Progenitor cell of endocrine pancreas (in vitro differentiated cells): ENCODE results near the gene SLC24A4. TPM values are rescaled to one million over a fixed set of nuclear protein-coding genes. Genes with fewer than 3 reads are reported as not detected.

Experiments used
- DNase-seq: peaks from one replicate; pipeline ENCODE4 v3.0.0; 2021; ENCODE audit warnings: low spot score; ENCODE audit not compliant: unreplicated experiment
- H3K27ac Mint-ChIP-seq: 2 replicates; pipeline ENCODE4 v1.8.0; 2021; ENCODE audit warnings: mild to moderate bottlenecking, moderate library complexity, mixed read lengths
- H3K27me3 Mint-ChIP-seq: 2 replicates; pipeline ENCODE4 v1.8.0; 2021; ENCODE audit warnings: mixed read lengths
- H3K36me3 Mint-ChIP-seq: 2 replicates; pipeline ENCODE4 v1.8.0; 2022; ENCODE audit warnings: mixed read lengths; ENCODE audit not compliant: insufficient read depth
- H3K4me1 Mint-ChIP-seq: 2 replicates; pipeline ENCODE4 v1.8.0; 2021; ENCODE audit warnings: low read depth, mixed read lengths
- H3K4me3 Mint-ChIP-seq: 2 replicates; pipeline ENCODE4 v1.8.0; 2021; ENCODE audit warnings: low read depth, mild to moderate bottlenecking, moderate library complexity, mixed read lengths
- H3K9me3 Mint-ChIP-seq: 2 replicates; pipeline ENCODE4 v1.8.0; 2021; ENCODE audit warnings: low read depth, mixed read lengths
- total RNA-seq: library from RNA; stranded (reverse); gene quantifications from 2 replicates; pipeline ENCODE4 v1.2.1, GENCODE V29; 2021
- TF ChIP-seq, protein P1 (sequence below): fragments of 200-600 bp; sonication (generic); IDR thresholded peaks from one replicate; pipeline ENCODE4 v1.5.0; 2021; ENCODE audit warnings: antibody characterized with exemption, mild to moderate bottlenecking; ENCODE audit not compliant: unreplicated experiment

The SLC24A4 gene
- total RNA-seq, 1 donor from 2014 or later, result not detected

DNA sequence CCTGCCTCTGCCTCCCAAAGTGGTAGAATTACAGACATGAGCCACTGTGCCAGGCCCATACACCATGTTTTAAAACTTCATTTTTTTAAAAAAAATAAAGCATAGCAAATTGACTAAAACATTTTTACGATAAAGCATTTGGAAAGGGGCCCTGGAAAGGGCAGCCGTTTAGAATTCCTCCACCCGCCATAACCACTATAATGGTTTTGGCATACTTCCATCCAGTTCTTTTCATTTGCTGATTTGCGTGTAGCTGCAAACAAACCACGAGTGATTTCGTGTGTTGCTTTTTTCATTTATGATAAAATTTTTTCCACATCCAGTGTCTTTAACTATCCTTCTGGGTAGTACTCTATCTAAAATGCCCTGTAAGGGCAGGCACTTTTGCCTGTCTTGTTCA lies 98.8 kb downstream of the SLC24A4 start:
- Mint-ChIP-seq H3K27ac (no peak overlapping the region), H3K36me3 (no peaks in the 10 kb centered on the region), H3K9me3 (peaks cover 3% of the 10 kb centered on the region), H3K4me1 (no peaks in the 10 kb centered on the region), H3K4me3 (no peak overlapping the region), H3K27me3 (peaks cover 3% of the 10 kb centered on the region)
- DNase-seq, result no peak
- TF ChIP-seq, protein P1, sequence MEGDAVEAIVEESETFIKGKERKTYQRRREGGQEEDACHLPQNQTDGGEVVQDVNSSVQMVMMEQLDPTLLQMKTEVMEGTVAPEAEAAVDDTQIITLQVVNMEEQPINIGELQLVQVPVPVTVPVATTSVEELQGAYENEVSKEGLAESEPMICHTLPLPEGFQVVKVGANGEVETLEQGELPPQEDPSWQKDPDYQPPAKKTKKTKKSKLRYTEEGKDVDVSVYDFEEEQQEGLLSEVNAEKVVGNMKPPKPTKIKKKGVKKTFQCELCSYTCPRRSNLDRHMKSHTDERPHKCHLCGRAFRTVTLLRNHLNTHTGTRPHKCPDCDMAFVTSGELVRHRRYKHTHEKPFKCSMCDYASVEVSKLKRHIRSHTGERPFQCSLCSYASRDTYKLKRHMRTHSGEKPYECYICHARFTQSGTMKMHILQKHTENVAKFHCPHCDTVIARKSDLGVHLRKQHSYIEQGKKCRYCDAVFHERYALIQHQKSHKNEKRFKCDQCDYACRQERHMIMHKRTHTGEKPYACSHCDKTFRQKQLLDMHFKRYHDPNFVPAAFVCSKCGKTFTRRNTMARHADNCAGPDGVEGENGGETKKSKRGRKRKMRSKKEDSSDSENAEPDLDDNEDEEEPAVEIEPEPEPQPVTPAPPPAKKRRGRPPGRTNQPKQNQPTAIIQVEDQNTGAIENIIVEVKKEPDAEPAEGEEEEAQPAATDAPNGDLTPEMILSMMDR, result no peak

DNA sequence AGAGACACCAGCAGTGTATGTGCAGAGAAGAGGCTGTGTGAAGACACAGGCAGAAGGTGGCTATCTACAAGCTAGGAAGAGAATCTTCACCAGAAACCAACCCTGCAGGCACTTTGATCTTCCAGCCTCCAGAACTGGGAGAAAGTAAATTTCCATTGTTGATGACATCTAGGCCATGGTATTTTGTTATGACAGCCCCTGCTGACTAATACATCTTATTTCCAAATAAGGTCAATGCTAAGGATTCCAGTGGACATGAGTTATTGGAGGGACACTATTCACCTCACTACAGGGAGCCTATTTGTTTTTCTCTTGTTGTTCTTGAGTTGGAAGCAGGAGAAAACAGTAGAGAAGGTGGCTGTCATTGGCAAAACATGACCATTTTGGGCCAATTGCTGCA lies 102.1 kb downstream of the SLC24A4 start:
- TF ChIP-seq, protein P1, result no peak
- no peak for DNase-seq
- peaks cover 7% of the 10 kb centered on the region for H3K9me3 Mint-ChIP-seq
- H3K36me3 Mint-ChIP-seq, result no peaks in the 10 kb centered on the region
- H3K27me3 Mint-ChIP-seq, result peaks cover 11% of the 10 kb centered on the region
- H3K4me1 Mint-ChIP-seq, result no peaks in the 10 kb centered on the region
- no peak overlapping the region for H3K4me3 Mint-ChIP-seq
- H3K27ac Mint-ChIP-seq, result no peak overlapping the region

DNA sequence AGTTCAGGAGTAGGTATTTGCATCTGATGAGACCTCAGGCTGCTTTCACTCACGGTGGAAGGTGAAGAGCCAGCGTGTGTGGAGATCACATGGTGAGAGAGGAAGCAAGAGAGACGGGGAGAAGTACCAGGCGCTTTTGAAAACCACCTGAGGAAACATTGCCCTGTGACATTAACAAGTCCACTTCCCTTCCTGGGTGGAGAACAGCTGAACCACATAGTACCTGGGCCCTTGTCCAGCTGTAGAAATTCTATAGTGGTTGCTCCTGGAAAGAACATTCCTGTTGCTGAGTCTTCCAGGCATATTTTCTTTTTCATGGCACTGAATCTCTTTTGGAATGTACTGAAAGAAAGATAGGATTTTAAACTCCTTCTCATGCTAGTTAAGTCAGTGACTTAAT lies 103.3 kb downstream of the SLC24A4 start:
- DNase-seq, result no peak
- H3K27me3 Mint-ChIP-seq, result peaks cover 15% of the 10 kb centered on the region
- H3K9me3 Mint-ChIP-seq, result peaks cover 7% of the 10 kb centered on the region
- TF ChIP-seq, protein P1, result no peak
- no peaks in the 10 kb centered on the region for H3K36me3 Mint-ChIP-seq
- no peaks in the 10 kb centered on the region for H3K4me1 Mint-ChIP-seq
- no peak overlapping the region for H3K4me3 Mint-ChIP-seq
- H3K27ac Mint-ChIP-seq, result no peak overlapping the region

DNA sequence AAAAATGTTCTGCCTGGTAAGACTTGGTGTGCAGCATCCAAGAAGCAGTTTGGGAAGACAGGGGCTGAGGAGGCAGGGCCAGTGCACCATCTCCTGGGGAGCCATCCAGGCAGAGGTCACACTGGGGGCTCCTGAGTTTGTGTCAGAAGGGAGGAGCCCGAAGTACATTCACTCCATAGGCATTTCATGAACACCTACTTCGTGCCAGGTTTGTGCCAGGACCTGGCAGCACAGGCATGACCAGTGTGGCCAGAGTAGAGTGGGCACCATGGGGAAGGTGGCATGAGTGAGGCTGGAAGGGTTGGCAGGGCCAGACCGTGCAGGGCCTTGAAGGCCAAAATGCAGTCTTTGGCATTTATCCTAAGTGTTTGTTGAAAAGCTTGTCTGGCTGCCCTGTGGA lies 104.1 kb downstream of the SLC24A4 start:
- H3K4me1 Mint-ChIP-seq, result no peaks in the 10 kb centered on the region
- peaks cover 18% of the 10 kb centered on the region for H3K27me3 Mint-ChIP-seq
- TF ChIP-seq, protein P1, result no peak
- no peak for DNase-seq
- no peaks in the 10 kb centered on the region for H3K36me3 Mint-ChIP-seq
- no peak overlapping the region for H3K27ac Mint-ChIP-seq
- no peak overlapping the region for H3K4me3 Mint-ChIP-seq
- peaks cover 7% of the 10 kb centered on the region for H3K9me3 Mint-ChIP-seq

DNA sequence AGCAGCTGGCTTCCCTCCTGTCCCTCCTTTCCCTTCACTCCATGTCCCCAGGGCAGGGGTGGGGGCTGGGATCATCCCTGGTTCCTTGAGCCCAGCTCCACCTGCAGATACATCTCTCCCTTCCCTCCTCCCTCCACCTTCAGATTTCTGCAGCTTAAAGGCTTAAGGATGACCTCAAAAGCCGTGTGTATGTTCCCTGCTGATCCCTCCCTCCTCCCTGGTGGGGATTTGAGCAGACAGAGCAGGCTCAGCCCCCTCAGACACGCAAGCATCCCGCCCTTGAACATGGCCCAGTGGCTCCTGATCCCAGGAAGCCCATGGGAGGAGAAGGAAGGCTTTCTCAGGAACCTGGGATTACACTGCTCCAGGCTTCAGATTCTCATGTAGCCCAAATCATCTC lies 107.7 kb downstream of the SLC24A4 start:
- no peaks in the 10 kb centered on the region for H3K4me1 Mint-ChIP-seq
- no peak overlapping the region for H3K4me3 Mint-ChIP-seq
- TF ChIP-seq, protein P1, result no peak
- peaks cover 1% of the 10 kb centered on the region for H3K36me3 Mint-ChIP-seq
- no peak overlapping the region for H3K27ac Mint-ChIP-seq
- peaks cover 9% of the 10 kb centered on the region for H3K9me3 Mint-ChIP-seq
- no peak for DNase-seq
- peaks cover 19% of the 10 kb centered on the region for H3K27me3 Mint-ChIP-seq
